Measurements from ENCODE around the gene KCNG1. TPM values are rescaled to one million over a fixed set of nuclear protein-coding genes. Genes with fewer than 3 reads are reported as not detected.
"Not testable (repeated sequence)": the region's sequence is repeated elsewhere in the genome, so short reads cannot be mapped to it uniquely, and the experiment has no call there.

Gene KCNG1
- polyA plus RNA-seq, 4 donors = 1.3 to 29.1 (median 1.6) TPM

- no peak for DNase-seq
- no peak overlapping the region for H3K4me3 ChIP-seq (ENCODE audit: low read depth in 1 of 3, low read length in 3 of 3)
- H3K36me3 ChIP-seq (ENCODE audit: control insufficient read depth in 3 of 3, insufficient read depth in 2 of 3, low read depth in 1 of 3, low read length in 3 of 3) = no peaks in the 10 kb centered on the region
- H3K9me3 ChIP-seq (ENCODE audit: control insufficient read depth in 2 of 2, insufficient read depth in 1 of 2, low read depth in 1 of 2, low read length in 1 of 2) = peaks cover 0 to 7% of the 10 kb centered on the region in 2 donors
- H3K27ac ChIP-seq (ENCODE audit: low read depth in 1 of 3, low read length in 2 of 3) = no peak overlapping the region
- H3K27me3 ChIP-seq (ENCODE audit: control insufficient read depth in 3 of 3, insufficient read depth in 3 of 3, low read length in 3 of 3) = peaks cover 0 to 6% (median 6%) of the 10 kb centered on the region in 3 donors
- no peaks in the 10 kb centered on the region for H3K4me1 ChIP-seq (ENCODE audit: control insufficient read depth in 3 of 3, insufficient read depth in 2 of 3, low read depth in 1 of 3, low read length in 2 of 3)
- 80 to 88% (median 84%) methylated on average over 5 of the region's 5 CpGs for WGBS, 3 donors
- no peak for FAIRE-seq
Measured at GRCh38 chr20:51060301-51060700, 37.4 kb upstream of the KCNG1 start.

GRCh38 chr20:51059862-51060261 lies 37.0 kb upstream of the KCNG1 start:
- WGBS, 3 donors = 23 to 45% (median 33%) methylated on average over 1 of the region's 1 CpG
- H3K27me3 ChIP-seq (ENCODE audit: control insufficient read depth in 3 of 3, insufficient read depth in 3 of 3, low read length in 3 of 3) = peaks cover 0 to 9% (median 6%) of the 10 kb centered on the region in 3 donors

GRCh38 chr20:51058017-51058416 lies 35.1 kb upstream of the KCNG1 start:
- FAIRE-seq (no peak), DNase-seq (no peak)
- WGBS, 3 donors = 24 to 29% (median 28%) methylated on average over 9 of the region's 9 CpGs
- peaks cover 0 to 7% of the 10 kb centered on the region in 2 donors for H3K9me3 ChIP-seq (ENCODE audit: control insufficient read depth in 2 of 2, insufficient read depth in 1 of 2, low read depth in 1 of 2, low read length in 1 of 2)
- H3K27ac ChIP-seq (ENCODE audit: low read depth in 1 of 3, low read length in 2 of 3) = no peak overlapping the region
- no peaks in the 10 kb centered on the region for H3K36me3 ChIP-seq (ENCODE audit: control insufficient read depth in 3 of 3, insufficient read depth in 2 of 3, low read depth in 1 of 3, low read length in 3 of 3)
- no peaks in the 10 kb centered on the region for H3K4me1 ChIP-seq (ENCODE audit: control insufficient read depth in 3 of 3, insufficient read depth in 2 of 3, low read depth in 1 of 3, low read length in 2 of 3)
- H3K27me3 ChIP-seq (ENCODE audit: control insufficient read depth in 3 of 3, insufficient read depth in 3 of 3, low read length in 3 of 3) = peaks cover 0 to 15% (median 10%) of the 10 kb centered on the region in 3 donors
- H3K4me3 ChIP-seq (ENCODE audit: low read depth in 1 of 3, low read length in 3 of 3) = no peak overlapping the region

More at GRCh38 chr20:51059862-51060261, 37.0 kb upstream of the KCNG1 start:
- Histone ChIP-seq H3K4me3 (ENCODE audit: low read depth in 1 of 3, low read length in 3 of 3) (no peak overlapping the region), H3K4me1 (ENCODE audit: control insufficient read depth in 3 of 3, insufficient read depth in 2 of 3, low read depth in 1 of 3, low read length in 2 of 3) (no peaks in the 10 kb centered on the region), H3K36me3 (ENCODE audit: control insufficient read depth in 3 of 3, insufficient read depth in 2 of 3, low read depth in 1 of 3, low read length in 3 of 3) (no peaks in the 10 kb centered on the region), H3K27ac (ENCODE audit: low read depth in 1 of 3, low read length in 2 of 3) (no peak overlapping the region), H3K9me3 (ENCODE audit: control insufficient read depth in 2 of 2, insufficient read depth in 1 of 2, low read depth in 1 of 2, low read length in 1 of 2) (peaks cover 0 to 7% of the 10 kb centered on the region in 2 donors)
- FAIRE-seq (no peak), DNase-seq (no peak)

DNA sequence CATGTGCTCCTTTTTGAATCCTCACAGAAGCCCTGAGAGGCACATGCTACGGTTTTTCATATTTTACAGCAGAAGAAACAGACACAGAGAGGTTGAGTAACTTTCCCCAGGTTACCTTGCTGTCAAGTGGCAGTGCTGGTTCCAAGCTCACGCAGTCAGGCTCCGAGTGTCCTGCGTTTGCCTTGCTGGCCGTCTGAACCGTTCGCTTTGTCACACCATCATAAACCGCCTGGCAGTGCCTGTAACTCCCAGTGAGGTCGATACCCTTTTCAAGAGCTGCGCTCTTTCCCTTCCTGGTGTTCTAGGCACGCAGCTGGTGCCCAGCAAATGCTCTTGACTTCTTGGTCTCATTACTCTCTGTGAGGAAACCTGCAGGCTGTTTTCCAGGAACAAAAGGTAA lies 31.3 kb upstream of the KCNG1 start:
- H3K27ac ChIP-seq (ENCODE audit: low read depth in 1 of 3, low read length in 2 of 3) = no peak overlapping the region
- peaks cover 0 to 19% (median 10%) of the 10 kb centered on the region in 3 donors for H3K27me3 ChIP-seq (ENCODE audit: control insufficient read depth in 3 of 3, insufficient read depth in 3 of 3, low read length in 3 of 3)
- H3K36me3 ChIP-seq (ENCODE audit: control insufficient read depth in 3 of 3, insufficient read depth in 2 of 3, low read depth in 1 of 3, low read length in 3 of 3) = no peaks in the 10 kb centered on the region
- peaks cover 0 to 7% of the 10 kb centered on the region in 2 donors for H3K9me3 ChIP-seq (ENCODE audit: control insufficient read depth in 2 of 2, insufficient read depth in 1 of 2, low read depth in 1 of 2, low read length in 1 of 2)
- DNase-seq (no peak), FAIRE-seq (no peak)
- no peak overlapping the region for H3K4me3 ChIP-seq (ENCODE audit: low read depth in 1 of 3, low read length in 3 of 3)
- H3K4me1 ChIP-seq (ENCODE audit: control insufficient read depth in 3 of 3, insufficient read depth in 2 of 3, low read depth in 1 of 3, low read length in 2 of 3) = no peaks in the 10 kb centered on the region
- WGBS, 3 donors = 61 to 71% (median 68%) methylated on average over 11 of the region's 11 CpGs

- Histone ChIP-seq H3K4me1 (ENCODE audit: control insufficient read depth in 3 of 3, insufficient read depth in 2 of 3, low read depth in 1 of 3, low read length in 2 of 3) (no peaks in the 10 kb centered on the region), H3K9me3 (ENCODE audit: control insufficient read depth in 2 of 2, insufficient read depth in 1 of 2, low read depth in 1 of 2, low read length in 1 of 2) (peaks cover 0 to 6% of the 10 kb centered on the region in 2 donors), H3K4me3 (ENCODE audit: low read depth in 1 of 3, low read length in 3 of 3) (no peak overlapping the region), H3K27me3 (ENCODE audit: control insufficient read depth in 3 of 3, insufficient read depth in 3 of 3, low read length in 3 of 3) (peaks cover 0 to 18% (median 4%) of the 10 kb centered on the region in 3 donors), H3K27ac (ENCODE audit: low read depth in 1 of 3, low read length in 2 of 3) (no peak overlapping the region), H3K36me3 (ENCODE audit: control insufficient read depth in 3 of 3, insufficient read depth in 2 of 3, low read depth in 1 of 3, low read length in 3 of 3) (no peaks in the 10 kb centered on the region)
- no peak for FAIRE-seq
- no peak for DNase-seq
- 37 to 44% (median 43%) methylated on average over 8 of the region's 8 CpGs for WGBS, 3 donors
Measured at GRCh38 chr20:51050531-51051075, 27.7 kb upstream of the KCNG1 start.

DNA sequence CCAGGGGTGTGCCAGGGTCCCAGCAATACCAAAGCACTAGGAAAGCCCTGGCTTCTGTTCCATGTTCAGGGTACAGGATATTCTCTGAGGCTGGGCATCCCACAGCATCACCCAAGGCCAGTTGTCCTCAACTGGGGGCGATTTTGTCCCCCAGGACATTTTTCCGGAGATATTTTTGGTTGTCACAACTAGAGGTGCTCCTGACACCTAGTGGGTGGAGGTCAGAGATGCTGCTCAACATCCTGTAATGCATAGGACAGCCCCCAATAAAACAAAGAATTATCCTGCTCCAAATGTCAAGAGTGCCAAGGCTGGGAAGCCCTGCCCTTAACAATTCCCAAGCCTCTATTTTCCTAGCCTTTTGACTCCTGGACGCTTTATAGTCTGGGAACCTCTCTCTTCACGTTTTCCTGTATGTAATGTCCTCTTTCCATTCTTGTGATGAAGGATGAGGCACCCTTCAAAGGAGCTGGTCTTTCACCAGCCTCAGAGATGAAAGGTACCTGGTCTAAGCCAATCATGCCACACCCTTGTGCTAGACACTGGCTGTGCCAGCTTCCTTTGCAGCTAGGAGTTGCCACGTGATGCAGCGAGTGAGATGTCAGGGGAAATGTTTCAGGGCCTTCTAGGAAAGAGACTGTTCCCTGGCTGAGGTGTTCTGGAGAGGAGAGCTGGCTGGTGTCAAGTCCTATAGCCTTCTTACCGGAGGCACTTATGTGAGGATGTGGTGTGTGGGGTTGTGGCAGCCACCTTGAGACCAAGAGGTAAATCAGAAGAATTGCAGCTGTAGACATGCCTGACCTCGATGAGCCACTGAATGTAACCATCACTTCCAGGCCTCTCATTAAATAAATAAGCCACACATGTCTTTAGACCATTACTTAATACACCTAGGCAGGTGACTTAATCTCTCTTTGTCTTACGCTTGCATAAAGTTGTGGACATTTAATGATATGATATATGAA lies 23.4 kb upstream of the KCNG1 start:
- FAIRE-seq (no peak), DNase-seq (no peak)
- peaks cover 0 to 10% (median 0%) of the 10 kb centered on the region in 3 donors for H3K27me3 ChIP-seq (ENCODE audit: control insufficient read depth in 3 of 3, insufficient read depth in 3 of 3, low read length in 3 of 3)
- no peak overlapping the region for H3K27ac ChIP-seq (ENCODE audit: low read depth in 1 of 3, low read length in 2 of 3)
- H3K36me3 ChIP-seq (ENCODE audit: control insufficient read depth in 3 of 3, insufficient read depth in 2 of 3, low read depth in 1 of 3, low read length in 3 of 3) = no peaks in the 10 kb centered on the region
- no peaks in the 10 kb centered on the region for H3K4me1 ChIP-seq (ENCODE audit: control insufficient read depth in 3 of 3, insufficient read depth in 2 of 3, low read depth in 1 of 3, low read length in 2 of 3)
- H3K9me3 ChIP-seq (ENCODE audit: control insufficient read depth in 2 of 2, insufficient read depth in 1 of 2, low read depth in 1 of 2, low read length in 1 of 2) = peaks cover 0 to 6% of the 10 kb centered on the region in 2 donors
- 70 to 79% (median 75%) methylated on average over 9 of the region's 9 CpGs for WGBS, 3 donors
- H3K4me3 ChIP-seq (ENCODE audit: low read depth in 1 of 3, low read length in 3 of 3) = no peak overlapping the region

GRCh38 chr20:51045492-51045891 lies 22.6 kb upstream of the KCNG1 start:
- not testable (repeated sequence) for FAIRE-seq; H3K9me3 ChIP-seq (ENCODE audit: control insufficient read depth in 2 of 2, insufficient read depth in 1 of 2, low read depth in 1 of 2, low read length in 1 of 2)

GRCh38 chr20:51044796-51045195 lies 21.9 kb upstream of the KCNG1 start:
- peaks cover 0 to 16% (median 0%) of the 10 kb centered on the region in 3 donors for H3K27me3 ChIP-seq (ENCODE audit: control insufficient read depth in 3 of 3, insufficient read depth in 3 of 3, low read length in 3 of 3)
- DNase-seq (no peak), FAIRE-seq (no peak)
- WGBS, 3 donors = 74 to 86% (median 80%) methylated on average over 3 of the region's 3 CpGs
- H3K27ac ChIP-seq (ENCODE audit: low read depth in 1 of 3, low read length in 2 of 3) = no peak overlapping the region
- H3K4me1 ChIP-seq (ENCODE audit: control insufficient read depth in 3 of 3, insufficient read depth in 2 of 3, low read depth in 1 of 3, low read length in 2 of 3) = no peaks in the 10 kb centered on the region
- no peaks in the 10 kb centered on the region for H3K36me3 ChIP-seq (ENCODE audit: control insufficient read depth in 3 of 3, insufficient read depth in 2 of 3, low read depth in 1 of 3, low read length in 3 of 3)
- H3K4me3 ChIP-seq (ENCODE audit: low read depth in 1 of 3, low read length in 3 of 3) = no peak overlapping the region
- H3K9me3 ChIP-seq (ENCODE audit: control insufficient read depth in 2 of 2, insufficient read depth in 1 of 2, low read depth in 1 of 2, low read length in 1 of 2) = peaks cover 0 to 6% of the 10 kb centered on the region in 2 donors

More at GRCh38 chr20:51045492-51045891, 22.6 kb upstream of the KCNG1 start:
- DNase-seq; H3K4me3 ChIP-seq (ENCODE audit: low read depth in 1 of 3, low read length in 3 of 3); H3K36me3 ChIP-seq (ENCODE audit: control insufficient read depth in 3 of 3, insufficient read depth in 2 of 3, low read depth in 1 of 3, low read length in 3 of 3); H3K4me1 ChIP-seq (ENCODE audit: control insufficient read depth in 3 of 3, insufficient read depth in 2 of 3, low read depth in 1 of 3, low read length in 2 of 3); H3K27ac ChIP-seq (ENCODE audit: low read depth in 1 of 3, low read length in 2 of 3): not testable (repeated sequence)
- WGBS, 3 donors = 77 to 86% (median 79%) methylated on average over 9 of the region's 9 CpGs
- H3K27me3 ChIP-seq (ENCODE audit: control insufficient read depth in 3 of 3, insufficient read depth in 3 of 3, low read length in 3 of 3) = peaks cover 0 to 13% (median 0%) of the 10 kb centered on the region in 3 donors
